ENCODE results near the gene REX1BD.

REX1BD gene

DNA sequence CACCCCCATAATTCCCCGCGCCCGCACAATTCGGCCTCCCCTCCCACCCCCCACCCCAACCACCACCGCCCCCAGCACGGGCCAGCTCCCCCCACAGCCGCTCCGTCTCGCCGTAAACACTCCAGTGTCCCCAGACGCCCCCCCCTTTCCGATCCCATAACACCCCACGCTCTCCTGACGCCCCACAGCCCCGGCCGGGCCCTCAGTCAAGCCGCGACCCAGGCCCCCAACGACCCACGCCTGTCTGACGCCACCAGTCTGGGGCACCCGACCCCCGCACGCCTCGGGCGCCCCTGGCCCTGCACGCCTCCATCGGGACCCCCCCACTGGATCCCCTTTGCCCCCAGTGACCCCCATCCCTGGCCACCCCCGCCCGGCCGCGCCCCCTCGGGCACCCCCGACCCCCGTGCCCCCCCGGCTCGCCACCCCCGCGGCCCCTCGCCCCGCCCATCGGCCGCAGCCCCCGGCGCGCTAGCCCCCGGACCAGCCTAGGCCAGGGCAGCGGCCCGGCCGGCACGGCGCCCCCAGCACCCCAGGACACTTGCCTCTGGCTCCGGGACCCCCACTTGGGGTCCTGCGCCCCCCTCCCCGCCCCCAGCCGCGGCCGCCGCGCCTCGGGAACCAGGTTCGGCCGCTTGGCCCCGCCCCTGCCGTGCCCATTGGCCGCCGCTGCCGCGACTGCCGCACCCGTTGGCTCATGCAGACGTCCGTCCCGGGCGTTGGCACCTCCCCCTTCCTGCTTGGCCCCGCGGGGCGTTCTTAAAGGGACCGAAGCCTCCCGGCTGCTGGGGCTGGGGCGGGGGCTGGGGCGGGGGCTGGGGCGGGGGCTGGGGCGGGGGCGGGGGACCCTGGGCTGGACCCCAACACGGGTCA lies 45.4 kb upstream of the REX1BD start, which contains the start of gene FKBP8:
FKBP8 (minus strand) TSS at position 633 of the 873 bp plus-strand sequence. CDS start 1,603 bp downstream, outside the sequence.
- peak; percentile 92 for DNase-seq
- TF ChIP-seq, protein P1, sequence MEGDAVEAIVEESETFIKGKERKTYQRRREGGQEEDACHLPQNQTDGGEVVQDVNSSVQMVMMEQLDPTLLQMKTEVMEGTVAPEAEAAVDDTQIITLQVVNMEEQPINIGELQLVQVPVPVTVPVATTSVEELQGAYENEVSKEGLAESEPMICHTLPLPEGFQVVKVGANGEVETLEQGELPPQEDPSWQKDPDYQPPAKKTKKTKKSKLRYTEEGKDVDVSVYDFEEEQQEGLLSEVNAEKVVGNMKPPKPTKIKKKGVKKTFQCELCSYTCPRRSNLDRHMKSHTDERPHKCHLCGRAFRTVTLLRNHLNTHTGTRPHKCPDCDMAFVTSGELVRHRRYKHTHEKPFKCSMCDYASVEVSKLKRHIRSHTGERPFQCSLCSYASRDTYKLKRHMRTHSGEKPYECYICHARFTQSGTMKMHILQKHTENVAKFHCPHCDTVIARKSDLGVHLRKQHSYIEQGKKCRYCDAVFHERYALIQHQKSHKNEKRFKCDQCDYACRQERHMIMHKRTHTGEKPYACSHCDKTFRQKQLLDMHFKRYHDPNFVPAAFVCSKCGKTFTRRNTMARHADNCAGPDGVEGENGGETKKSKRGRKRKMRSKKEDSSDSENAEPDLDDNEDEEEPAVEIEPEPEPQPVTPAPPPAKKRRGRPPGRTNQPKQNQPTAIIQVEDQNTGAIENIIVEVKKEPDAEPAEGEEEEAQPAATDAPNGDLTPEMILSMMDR (IDR thresholded peaks at IDR 0.05; ENCODE audit: low read depth, low read length): no peak
- Histone ChIP-seq H3K9me3 (ENCODE audit: severe bottlenecking) (no peaks in the 10 kb centered on the region), H3K27ac (peak within 1 kb of the TSS; percentile 62), H3K4me3 (ENCODE audit: low read depth, low read length) (peak within 1 kb of the TSS; percentile 59), H3K36me3 (peaks cover 26% of the 10 kb centered on the region), H3K27me3 (ENCODE audit: insufficient read depth, low read depth, severe bottlenecking) (no peaks in the 10 kb centered on the region)

DNA sequence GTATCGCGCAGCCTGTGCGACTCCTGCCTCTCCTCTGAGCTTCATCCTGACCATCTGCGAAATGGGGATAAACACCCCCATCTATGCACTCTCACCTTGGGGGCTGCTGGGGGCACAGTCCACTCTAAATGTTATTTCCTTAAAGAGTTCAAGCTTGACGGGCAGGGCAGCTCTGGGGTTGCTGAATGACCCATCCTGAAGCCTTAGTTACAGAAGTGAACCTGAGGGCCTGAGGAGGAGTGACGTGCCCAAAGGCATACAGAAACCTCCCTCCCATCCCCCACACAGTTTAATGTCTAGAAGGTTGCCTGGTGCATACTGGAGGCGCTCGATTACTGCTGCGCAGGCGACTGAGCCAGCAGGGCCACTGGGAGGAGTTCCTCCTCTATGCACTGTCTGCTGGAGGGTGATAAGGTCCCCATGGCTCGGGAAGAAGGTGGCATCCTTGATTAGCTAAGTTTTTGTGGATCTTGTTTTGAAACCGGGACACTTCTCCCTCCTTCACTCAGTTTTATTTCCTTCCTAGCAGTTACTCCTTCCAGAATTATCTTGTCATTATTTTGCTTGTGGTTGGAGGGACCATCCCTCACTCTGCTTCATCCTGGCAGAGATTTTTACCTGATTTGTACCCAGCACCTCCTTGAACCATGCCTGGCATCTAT lies 44.7 kb upstream of the REX1BD start:
- Histone ChIP-seq H3K36me3 (peaks cover 24% of the 10 kb centered on the region), H3K27me3 (ENCODE audit: insufficient read depth, low read depth, severe bottlenecking) (no peaks in the 10 kb centered on the region), H3K9me3 (ENCODE audit: severe bottlenecking) (no peaks in the 10 kb centered on the region), H3K4me3 (ENCODE audit: low read depth, low read length) (peak overlapping the region; percentile 48), H3K27ac (no peak overlapping the region)
- peak; percentile 57 for DNase-seq
- TF ChIP-seq, protein P1 (IDR thresholded peaks at IDR 0.05; ENCODE audit: low read depth, low read length): no peak

DNA sequence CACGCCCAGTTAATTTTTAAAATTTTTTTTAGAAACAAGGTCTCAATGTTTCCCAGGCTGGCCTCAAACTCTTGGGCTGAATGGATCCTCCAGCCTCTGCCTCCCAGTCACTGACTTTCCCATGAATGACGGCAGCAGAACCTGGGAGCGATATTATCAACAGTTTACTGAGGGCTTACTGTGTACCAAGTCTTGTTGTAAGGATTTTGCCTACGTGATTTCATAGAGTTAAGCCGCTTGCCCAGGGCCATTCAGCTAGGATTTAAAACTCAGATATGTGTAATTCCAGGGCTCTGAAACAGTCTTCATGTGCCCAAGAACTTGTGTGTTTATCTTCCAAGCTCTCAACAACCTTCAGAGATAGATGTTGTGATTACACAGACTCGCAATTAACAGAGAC lies 37.0 kb upstream of the REX1BD start:
- TF ChIP-seq, protein P1 (IDR thresholded peaks at IDR 0.05; ENCODE audit: low read depth, low read length): no peak
- H3K27me3 ChIP-seq (ENCODE audit: insufficient read depth, low read depth, severe bottlenecking): no peaks in the 10 kb centered on the region
- no peaks in the 10 kb centered on the region for H3K36me3 ChIP-seq
- DNase-seq: peak; percentile 34
- no peak overlapping the region for H3K4me3 ChIP-seq (ENCODE audit: low read depth, low read length)
- H3K9me3 ChIP-seq (ENCODE audit: severe bottlenecking): no peaks in the 10 kb centered on the region
- H3K27ac ChIP-seq: no peak overlapping the region

DNA sequence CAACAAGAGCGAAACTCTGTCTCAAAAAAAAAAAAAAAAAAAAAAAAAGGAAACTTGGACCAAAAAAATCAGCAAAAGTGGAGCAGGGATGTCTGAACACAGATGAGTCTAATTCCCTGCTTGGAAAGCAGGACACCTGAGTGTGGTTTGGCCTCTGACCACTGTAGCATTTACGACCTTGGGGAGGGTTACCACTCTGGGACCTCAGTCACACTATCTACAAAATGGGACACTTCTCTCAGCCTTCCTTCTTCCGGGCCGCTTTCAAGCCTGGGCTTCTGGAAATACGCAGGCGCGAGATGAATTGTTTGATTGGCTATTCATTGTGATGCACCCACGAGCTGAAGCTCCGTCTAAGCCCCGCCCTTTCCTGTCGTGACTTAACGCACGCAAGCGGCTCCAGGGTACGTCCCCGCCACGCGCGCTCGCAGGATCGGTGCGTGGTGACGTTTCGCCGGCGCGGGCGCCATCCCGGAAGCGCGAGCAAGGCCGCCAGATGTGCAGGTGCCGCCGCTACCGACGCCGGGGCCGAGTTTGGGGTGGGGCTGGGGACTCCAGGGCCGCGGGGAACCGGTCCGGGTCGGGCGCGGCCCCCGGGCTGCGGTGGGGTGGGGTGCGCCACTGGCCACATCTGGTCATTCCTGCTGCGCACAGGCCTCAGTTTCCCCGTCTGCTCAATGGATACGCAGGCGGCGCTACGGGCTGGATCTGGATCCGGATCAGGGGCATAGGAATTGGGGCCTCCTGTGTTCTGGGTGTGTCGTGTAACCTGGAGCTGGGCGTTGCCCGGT lies 31.0 kb upstream of the REX1BD start, which contains the start of gene KXD1:
KXD1 (plus strand) TSS at position 460 of the 791 bp plus-strand sequence. CDS start 4,187 bp downstream, outside the sequence.
- Histone ChIP-seq H3K27ac (peak within 1 kb of the TSS; percentile 25), H3K27me3 (ENCODE audit: insufficient read depth, low read depth, severe bottlenecking) (no peaks in the 10 kb centered on the region), H3K4me3 (ENCODE audit: low read depth, low read length) (peak within 1 kb of the TSS; percentile 69), H3K36me3 (peaks cover 9% of the 10 kb centered on the region), H3K9me3 (ENCODE audit: severe bottlenecking) (no peaks in the 10 kb centered on the region)
- peak; percentile 97 for DNase-seq
- TF ChIP-seq, protein P1 (IDR thresholded peaks at IDR 0.05; ENCODE audit: low read depth, low read length): no peak

DNA sequence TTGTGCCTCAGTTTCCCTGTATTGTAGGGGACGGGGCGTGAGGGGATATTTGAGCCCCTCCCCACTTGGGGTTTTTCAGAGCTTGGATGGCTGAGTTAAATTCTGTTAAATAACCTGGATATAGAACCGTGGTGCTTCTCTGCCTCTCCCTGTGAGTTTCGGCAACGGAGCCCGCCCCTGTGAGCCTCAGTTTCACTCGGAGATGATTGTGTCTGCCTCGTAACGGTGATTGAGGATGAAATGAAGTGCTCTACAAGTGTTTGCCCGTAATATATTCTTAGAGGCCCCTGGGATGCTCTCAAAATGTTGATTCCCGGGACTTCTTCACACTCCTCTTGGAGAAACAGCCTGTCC lies 30.4 kb upstream of the REX1BD start:
- H3K27ac ChIP-seq: peak overlapping the region; percentile 25; the same call in 1 of the 2 replicates
- peaks cover 14% of the 10 kb centered on the region for H3K36me3 ChIP-seq
- DNase-seq: no peak
- H3K4me3 ChIP-seq (ENCODE audit: low read depth, low read length): peak overlapping the region; percentile 69
- no peaks in the 10 kb centered on the region for H3K27me3 ChIP-seq (ENCODE audit: insufficient read depth, low read depth, severe bottlenecking)
- H3K9me3 ChIP-seq (ENCODE audit: severe bottlenecking): no peaks in the 10 kb centered on the region
- TF ChIP-seq, protein P1 (IDR thresholded peaks at IDR 0.05; ENCODE audit: low read depth, low read length): no peak
